ENCODE data around the gene OTOG.

DNA sequence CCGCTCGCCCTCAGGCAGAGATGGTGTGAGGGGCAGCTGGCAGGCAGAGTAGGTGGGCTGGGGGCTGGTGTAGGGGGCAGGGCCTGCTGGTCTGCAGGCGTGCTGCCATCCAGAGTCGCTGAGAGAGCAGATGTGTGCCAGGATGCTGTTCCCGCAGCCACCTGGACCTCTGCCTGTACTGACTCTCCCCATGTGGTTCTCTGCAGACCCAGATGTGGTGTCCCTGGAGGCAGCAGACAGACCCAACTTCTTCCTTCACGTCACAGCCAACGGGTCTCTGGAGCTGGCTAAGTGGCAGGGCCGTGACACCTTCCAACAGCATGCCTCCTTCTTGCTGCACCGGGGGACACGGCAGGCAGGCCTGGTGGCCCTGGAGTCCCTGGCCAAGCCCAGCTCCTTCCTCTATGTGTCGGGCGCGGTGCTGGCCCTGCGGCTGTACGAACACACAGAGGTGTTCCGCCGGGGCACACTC lies 58.6 kb downstream of the OTOG start:
- no peak for TF ChIP-seq POLR2AphosphoS5 (IDR thresholded peaks at IDR 0.05)
- TF ChIP-seq, protein P1, sequence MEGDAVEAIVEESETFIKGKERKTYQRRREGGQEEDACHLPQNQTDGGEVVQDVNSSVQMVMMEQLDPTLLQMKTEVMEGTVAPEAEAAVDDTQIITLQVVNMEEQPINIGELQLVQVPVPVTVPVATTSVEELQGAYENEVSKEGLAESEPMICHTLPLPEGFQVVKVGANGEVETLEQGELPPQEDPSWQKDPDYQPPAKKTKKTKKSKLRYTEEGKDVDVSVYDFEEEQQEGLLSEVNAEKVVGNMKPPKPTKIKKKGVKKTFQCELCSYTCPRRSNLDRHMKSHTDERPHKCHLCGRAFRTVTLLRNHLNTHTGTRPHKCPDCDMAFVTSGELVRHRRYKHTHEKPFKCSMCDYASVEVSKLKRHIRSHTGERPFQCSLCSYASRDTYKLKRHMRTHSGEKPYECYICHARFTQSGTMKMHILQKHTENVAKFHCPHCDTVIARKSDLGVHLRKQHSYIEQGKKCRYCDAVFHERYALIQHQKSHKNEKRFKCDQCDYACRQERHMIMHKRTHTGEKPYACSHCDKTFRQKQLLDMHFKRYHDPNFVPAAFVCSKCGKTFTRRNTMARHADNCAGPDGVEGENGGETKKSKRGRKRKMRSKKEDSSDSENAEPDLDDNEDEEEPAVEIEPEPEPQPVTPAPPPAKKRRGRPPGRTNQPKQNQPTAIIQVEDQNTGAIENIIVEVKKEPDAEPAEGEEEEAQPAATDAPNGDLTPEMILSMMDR (IDR thresholded peaks at IDR 0.05): no peak
- no peak for TF ChIP-seq POLR2A (IDR thresholded peaks at IDR 0.05)
